Colonic mucosa (tissue), 4 donors: ENCODE results near the gene THSD7A. TPM values are rescaled to one million over a fixed set of nuclear protein-coding genes. Genes with fewer than 3 reads are reported as not detected.

ENCODE experiments used
- DNase-seq: peaks from one replicate; pipeline ENCODE4 v3.0.0-alpha.2; 2020
- H3K27ac ChIP-seq: fragments of 200-600 bp; one replicate; pipeline ENCODE4 v1.8.0; 2021
- H3K27me3 ChIP-seq: fragments of 200-600 bp; one replicate; pipeline ENCODE4 v1.8.0; 2021
- H3K36me3 ChIP-seq: fragments of 200-600 bp; one replicate; pipeline ENCODE4 v1.8.0; 2021
- H3K4me1 ChIP-seq: fragments of 200-600 bp; one replicate; pipeline ENCODE4 v1.8.0; 2021; ENCODE audit warnings: mild to moderate bottlenecking
- H3K4me3 ChIP-seq: fragments of 200-600 bp; one replicate; pipeline ENCODE4 v1.8.0; 2021
- H3K9ac ChIP-seq, 2 donors: one replicate each; pipeline ENCODE4 v1.7.0; 2013; ENCODE audit warnings: control low read depth in 2 of 2, low read depth in 2 of 2, low read length in 2 of 2
- H3K9me3 ChIP-seq: fragments of 200-600 bp; one replicate; pipeline ENCODE4 v1.8.0; 2021
- intact Hi-C: fragments of 100-400 bp; cut with DNase I; formaldehyde crosslinking; loops from one replicate; pipeline ENCODE4 v1.14.1; 2022
- total RNA-seq, 2 donors: library from RNA; stranded (reverse); fragmentation: NEBNext Ultra II Directional in 1 of 2; extraction: Animal tissue kit (Norgen Biotek cat#: 25700) in 1 of 2; gene quantifications; one replicate each; pipeline ENCODE4 v1.2.1, GENCODE V29; 2021
- TF ChIP-seq, protein P1 (sequence below): fragments of 200-600 bp; IDR thresholded peaks from one replicate; pipeline ENCODE4 v1.8.0; 2022; ENCODE audit warnings: antibody characterized with exemption, mild to moderate bottlenecking
- donor health status: healthy.
- donor health status: DM: no; HTN: no; CAD: no.
- donor health status: DM: no; HTN: no; CAD: no.

The THSD7A gene
- total RNA-seq, 2 donors from 2014 or later = 2.1 to 2.3 TPM

DNA sequence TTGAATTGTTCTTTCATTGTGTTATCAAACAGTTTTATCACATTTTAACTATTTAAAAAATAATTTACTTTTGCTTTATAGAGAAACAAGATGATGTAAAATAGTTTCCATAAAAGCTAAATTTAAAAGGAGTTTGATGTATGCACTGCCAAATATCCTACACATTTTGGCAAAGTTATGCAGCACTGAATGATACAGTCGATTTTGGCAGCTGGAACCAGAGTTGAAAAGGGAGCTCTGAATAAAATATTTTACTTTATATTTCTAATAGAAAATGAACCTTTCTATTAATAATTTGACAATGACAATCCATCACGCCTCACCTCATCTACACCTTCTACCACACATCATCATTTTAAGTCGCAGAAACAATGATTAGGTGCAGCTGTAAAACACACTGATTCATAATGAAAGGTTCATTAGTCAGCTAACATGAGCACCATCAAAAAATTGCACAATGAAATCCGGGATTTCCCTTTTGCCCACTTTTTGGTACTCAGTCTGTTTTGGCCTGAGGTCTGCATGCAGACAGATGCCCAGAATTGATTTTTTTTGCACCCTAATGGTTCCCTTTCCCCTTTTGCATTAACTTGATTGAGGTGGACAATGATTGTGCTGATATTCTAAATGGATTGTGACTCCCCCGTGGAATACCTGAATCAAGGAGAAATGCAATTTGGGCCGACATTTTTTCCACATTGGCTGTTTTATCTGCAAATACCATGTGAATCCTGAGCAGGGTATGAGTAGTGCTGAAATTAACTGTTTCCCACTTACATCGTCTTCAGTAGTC is 105.8 kb downstream of the THSD7A start:
- intact Hi-C loops = no loop called here
- H3K9me3 ChIP-seq = no peaks in the 10 kb centered on the region
- DNase-seq = no peak
- no peaks in the 10 kb centered on the region for H3K36me3 ChIP-seq
- H3K9ac ChIP-seq = no peak overlapping the region
- no peaks in the 10 kb centered on the region for H3K27me3 ChIP-seq
- H3K27ac ChIP-seq = no peak overlapping the region
- TF ChIP-seq, protein P1, sequence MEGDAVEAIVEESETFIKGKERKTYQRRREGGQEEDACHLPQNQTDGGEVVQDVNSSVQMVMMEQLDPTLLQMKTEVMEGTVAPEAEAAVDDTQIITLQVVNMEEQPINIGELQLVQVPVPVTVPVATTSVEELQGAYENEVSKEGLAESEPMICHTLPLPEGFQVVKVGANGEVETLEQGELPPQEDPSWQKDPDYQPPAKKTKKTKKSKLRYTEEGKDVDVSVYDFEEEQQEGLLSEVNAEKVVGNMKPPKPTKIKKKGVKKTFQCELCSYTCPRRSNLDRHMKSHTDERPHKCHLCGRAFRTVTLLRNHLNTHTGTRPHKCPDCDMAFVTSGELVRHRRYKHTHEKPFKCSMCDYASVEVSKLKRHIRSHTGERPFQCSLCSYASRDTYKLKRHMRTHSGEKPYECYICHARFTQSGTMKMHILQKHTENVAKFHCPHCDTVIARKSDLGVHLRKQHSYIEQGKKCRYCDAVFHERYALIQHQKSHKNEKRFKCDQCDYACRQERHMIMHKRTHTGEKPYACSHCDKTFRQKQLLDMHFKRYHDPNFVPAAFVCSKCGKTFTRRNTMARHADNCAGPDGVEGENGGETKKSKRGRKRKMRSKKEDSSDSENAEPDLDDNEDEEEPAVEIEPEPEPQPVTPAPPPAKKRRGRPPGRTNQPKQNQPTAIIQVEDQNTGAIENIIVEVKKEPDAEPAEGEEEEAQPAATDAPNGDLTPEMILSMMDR = no peak
- H3K4me3 ChIP-seq = no peak overlapping the region
- no peaks in the 10 kb centered on the region for H3K4me1 ChIP-seq

GRCh38 chr7:11716185-11716584 is 115.8 kb downstream of the THSD7A start:
- Histone ChIP-seq H3K27me3 (no peaks in the 10 kb centered on the region), H3K4me1 (no peaks in the 10 kb centered on the region), H3K27ac (no peak overlapping the region), H3K4me3 (no peak overlapping the region), H3K9me3 (no peaks in the 10 kb centered on the region), H3K9ac (no peak overlapping the region), H3K36me3 (no peaks in the 10 kb centered on the region)
- TF ChIP-seq, protein P1 = no peak
- DNase-seq = no peak
- intact Hi-C loops = no loop called here

DNA sequence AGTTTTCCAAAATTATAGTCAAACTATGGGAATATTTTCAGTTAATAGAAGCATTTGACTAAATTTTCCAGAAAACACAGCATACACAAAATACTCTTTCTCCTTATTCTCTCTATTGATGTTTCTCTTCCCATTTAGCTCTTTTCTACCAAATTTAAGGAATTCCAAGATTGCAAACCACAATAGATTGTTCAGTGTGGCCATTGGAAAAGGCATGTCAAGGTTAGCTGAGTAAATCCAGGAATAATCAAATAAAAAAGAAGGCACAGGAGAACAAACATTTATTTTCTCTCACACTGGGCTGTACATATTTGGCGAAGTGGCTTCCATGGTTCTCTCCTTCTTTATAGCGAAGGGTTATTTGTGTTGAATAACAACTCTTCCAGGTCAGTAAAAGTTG is 117.3 kb downstream of the THSD7A start:
- H3K4me1 ChIP-seq = no peaks in the 10 kb centered on the region
- no peaks in the 10 kb centered on the region for H3K9me3 ChIP-seq
- intact Hi-C loops = no loop called here
- no peaks in the 10 kb centered on the region for H3K36me3 ChIP-seq
- no peak overlapping the region for H3K27ac ChIP-seq
- no peaks in the 10 kb centered on the region for H3K27me3 ChIP-seq
- H3K4me3 ChIP-seq = no peak overlapping the region
- H3K9ac ChIP-seq = no peak overlapping the region
- no peak for DNase-seq
- TF ChIP-seq, protein P1 = no peak

- intact Hi-C loops = no loop called here
- Histone ChIP-seq H3K36me3 (no peaks in the 10 kb centered on the region), H3K27me3 (no peaks in the 10 kb centered on the region), H3K4me1 (no peaks in the 10 kb centered on the region), H3K4me3 (no peak overlapping the region), H3K9me3 (no peaks in the 10 kb centered on the region), H3K9ac (no peak overlapping the region), H3K27ac (no peak overlapping the region)
- TF ChIP-seq, protein P1 = no peak
- DNase-seq = no peak
Measured at GRCh38 chr7:11714205-11714604, 117.8 kb downstream of the THSD7A start.

DNA sequence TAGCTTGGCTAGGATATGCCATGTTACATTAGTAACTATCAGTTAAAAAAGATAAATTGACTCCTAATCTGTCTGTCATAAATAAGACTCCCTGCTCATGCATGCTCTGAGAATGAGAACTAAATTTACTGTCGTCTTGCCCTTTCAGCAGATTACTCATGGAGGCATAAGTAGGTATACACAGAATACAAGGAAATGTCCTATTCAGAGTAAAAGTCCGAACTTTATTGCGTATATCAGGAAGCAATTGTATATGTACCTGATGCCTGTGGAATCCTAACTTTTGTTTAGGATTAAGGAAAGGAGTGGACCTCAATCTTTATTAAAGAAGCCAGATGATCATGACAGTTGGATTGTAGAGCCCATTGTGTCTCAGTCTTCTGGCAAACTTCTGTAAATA is 118.6 kb downstream of the THSD7A start:
- no peaks in the 10 kb centered on the region for H3K4me1 ChIP-seq
- no peak for DNase-seq
- no peaks in the 10 kb centered on the region for H3K36me3 ChIP-seq
- no peak overlapping the region for H3K9ac ChIP-seq
- H3K4me3 ChIP-seq = no peak overlapping the region
- no peak overlapping the region for H3K27ac ChIP-seq
- TF ChIP-seq, protein P1 = no peak
- H3K27me3 ChIP-seq = no peaks in the 10 kb centered on the region
- H3K9me3 ChIP-seq = no peaks in the 10 kb centered on the region
- intact Hi-C loops = no loop called here
